HG02571 (cell line): ENCODE data around the gene ALG5.

Experiments used
- ATAC-seq: cut with Tn5 transposase; IDR thresholded peaks from one replicate; pipeline ENCODE4 v1.9.1; 2021; ENCODE audit warnings: mild to moderate bottlenecking, moderate library complexity; ENCODE audit not compliant: unreplicated experiment

ALG5 gene

DNA sequence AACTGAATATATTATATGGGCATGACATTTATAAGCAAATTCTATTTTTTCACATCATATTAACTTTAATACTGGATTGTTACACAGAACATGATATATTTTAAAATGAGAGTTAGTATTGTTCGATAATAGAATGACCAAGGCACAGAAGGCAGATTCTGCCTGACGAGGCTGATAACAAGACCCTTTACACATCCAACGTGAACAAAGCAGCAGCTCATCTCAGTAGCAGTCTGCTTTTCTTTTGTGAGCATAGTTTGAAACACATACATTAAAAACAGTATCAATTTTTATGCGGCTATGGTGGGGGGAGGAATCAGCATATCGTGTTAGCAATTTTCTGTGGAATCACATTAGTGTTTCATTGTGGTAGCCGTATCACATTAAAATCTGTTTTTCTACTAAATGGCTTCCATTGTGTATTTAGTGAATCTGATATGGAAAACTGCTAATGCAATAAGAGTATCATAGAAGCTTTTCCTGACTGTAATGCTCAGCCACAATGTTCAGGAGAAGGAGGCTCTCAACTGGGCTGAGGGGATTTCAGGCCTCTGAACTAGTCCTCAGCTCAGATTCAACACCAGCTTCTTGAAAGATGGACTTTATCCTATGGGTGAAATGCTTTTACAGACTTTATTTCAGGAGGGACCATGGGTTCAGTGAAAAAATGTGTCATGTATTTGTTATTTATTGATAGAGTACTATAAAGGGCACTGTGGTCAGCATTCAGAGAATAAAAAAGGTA is 83.1 kb downstream of the ALG5 start:
- no peak for ATAC-seq

DNA sequence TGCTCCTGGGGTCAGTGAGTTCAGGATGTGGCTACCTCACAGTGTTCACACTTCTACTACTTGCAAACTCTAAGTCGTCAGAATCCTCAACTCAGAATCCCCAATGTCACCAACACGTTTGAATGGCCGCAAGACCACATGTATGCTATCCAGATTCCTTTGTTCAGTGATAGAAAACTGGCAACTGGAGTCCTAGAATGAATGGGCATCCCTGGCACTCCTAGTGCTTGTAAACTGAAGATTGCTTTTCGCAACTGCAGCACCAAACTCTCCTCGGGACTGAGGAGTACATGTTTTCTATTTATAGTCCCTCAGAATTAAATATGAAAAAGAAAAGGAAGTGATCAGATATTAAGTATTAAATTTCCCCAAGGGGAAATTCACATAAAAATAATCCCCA is 84.0 kb downstream of the ALG5 start:
- no peak for ATAC-seq

GRCh38 chr13:36914648-36915047 is 84.5 kb downstream of the ALG5 start:
- no peak for ATAC-seq

DNA sequence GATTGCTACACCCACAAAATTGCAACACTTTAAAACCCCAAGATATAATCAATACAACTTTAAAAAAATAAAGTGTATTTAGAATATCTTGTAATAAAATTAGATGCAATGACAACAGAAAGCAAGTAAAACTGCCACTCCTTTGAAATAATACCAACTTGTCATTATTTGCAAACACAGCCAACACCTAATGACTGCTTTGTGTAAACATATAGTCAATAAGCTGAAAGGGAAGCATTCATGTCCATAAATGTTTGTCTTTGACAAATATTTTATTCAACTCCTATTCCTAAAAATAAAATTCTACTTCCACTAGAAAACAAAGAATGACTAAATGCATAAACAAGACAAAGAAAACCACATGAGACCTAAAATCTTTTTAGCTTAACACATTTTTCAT is 85.7 kb downstream of the ALG5 start:
- ATAC-seq = no peak

DNA sequence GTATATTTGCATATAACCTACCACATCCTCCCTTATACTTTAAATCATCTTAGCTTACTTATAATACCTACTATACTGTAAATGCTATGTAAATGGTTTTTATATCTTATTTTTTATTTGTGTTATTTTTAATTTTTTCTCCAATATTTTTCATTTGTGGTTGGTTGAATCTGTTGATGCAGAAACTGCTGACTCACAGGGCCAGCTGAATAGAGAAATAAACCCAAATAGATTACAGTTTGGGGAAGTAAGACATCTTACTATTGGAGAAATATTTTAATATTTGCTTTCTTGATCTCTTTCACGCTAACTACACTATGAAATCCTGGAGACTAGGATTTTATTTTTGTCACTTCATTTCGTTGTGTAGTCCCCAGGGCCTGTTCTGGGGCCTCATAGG is 86.2 kb downstream of the ALG5 start:
- ATAC-seq = no peak

DNA sequence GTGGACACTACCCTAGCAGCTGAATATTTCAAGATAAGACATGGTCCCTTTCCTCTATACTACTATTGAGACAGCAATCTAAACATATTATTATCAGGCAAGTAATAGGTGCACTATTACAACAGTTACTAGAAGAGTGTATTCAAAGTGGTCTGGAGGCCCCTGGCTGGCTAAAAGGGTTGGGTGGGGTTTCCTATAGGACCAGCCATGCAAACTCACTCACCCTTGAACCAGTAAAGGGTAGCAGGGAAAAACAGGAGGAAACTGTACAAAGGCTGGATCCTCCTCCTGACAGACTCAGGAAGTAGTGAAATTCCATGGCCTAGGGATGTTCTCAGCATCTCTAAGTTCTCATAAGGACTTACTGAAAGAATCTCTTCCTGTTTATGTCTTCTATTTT is 86.8 kb downstream of the ALG5 start:
- ATAC-seq = no peak

- ATAC-seq = no peak
These were observed 88.6 kb downstream of the ALG5 start for GRCh38 chr13:36910545-36910944.

- ATAC-seq = no peak
These were observed 91.3 kb downstream of the ALG5 start for GRCh38 chr13:36907821-36908220.

GRCh38 chr13:36907266-36907665 is 91.9 kb downstream of the ALG5 start:
- no peak for ATAC-seq

GRCh38 chr13:36905944-36906343 is 93.2 kb downstream of the ALG5 start:
- ATAC-seq = no peak

DNA sequence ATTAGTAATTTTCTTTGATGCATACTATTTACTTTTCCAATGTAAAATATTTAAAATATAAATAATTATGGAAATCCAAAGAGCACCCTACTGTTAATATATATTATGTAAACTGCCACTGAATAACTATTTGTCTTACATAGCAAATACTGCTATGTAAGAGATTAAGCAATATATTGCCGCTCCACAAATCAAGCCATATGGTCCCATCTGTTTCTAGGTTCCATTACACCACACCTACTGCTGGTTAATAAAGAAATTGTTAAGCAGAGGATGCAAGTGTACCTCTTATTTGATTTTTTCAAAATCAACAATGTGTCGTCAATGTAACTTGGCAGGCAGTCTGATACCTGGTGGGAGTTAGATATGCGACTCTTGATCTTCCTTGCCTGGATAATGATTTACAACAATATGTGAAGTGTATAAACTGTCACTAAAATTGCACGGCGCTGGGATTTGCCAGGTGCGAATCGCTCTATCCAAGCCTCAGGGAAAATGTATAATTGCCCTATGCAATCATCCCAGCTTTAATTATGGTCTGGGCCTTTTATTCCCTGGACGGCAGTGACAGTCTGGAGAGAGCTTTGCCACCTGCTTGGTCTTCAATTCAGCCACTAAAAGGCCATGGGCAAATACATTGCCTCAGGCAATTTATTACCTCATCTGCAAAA is 95.1 kb downstream of the ALG5 start:
- no peak for ATAC-seq
